ENCODE measurements around the gene PTPRJ. TPM values are rescaled to one million over a fixed set of nuclear protein-coding genes. Genes with fewer than 3 reads are reported as not detected.

Gene PTPRJ
- total and polyA plus RNA-seq, 2 donors (not counting 3 experiments of a cell fraction or from before 2014, with no cell fraction given): 3.1 to 7.7 TPM

- BruUV-seq (replicated peaks): no TSS peak
- no peaks in the 10 kb centered on the region for H4K20me1 ChIP-seq (replicated peaks; ENCODE audit: control insufficient read depth, extremely low read depth, insufficient read depth, low read length)
- no peak overlapping the region for H3K4me2 ChIP-seq (ENCODE audit: insufficient read depth, low read length)
- no peak overlapping the region for H3K4me3 ChIP-seq (replicated peaks in 1 of 3; ENCODE audit: insufficient read depth in 1 of 3, low read depth in 1 of 3, low read length in 3 of 3)
- no peak for FAIRE-seq
- H3K9me3 ChIP-seq (replicated peaks; ENCODE audit: control insufficient read depth, insufficient read depth, low read length): no peaks in the 10 kb centered on the region
- intact Hi-C loops (cut with micrococcal nuclease) (no loop called here), dilution Hi-C loops (cut with MboI; ENCODE audit: extremely low pct_ligation_motif_present, low sequenced_read_pairs) (no loop called here)
- H3K79me2 ChIP-seq (ENCODE audit: control insufficient read depth, insufficient read depth, low read length): no peaks in the 10 kb centered on the region
- H3K36me3 ChIP-seq (ENCODE audit: control insufficient read depth in 2 of 2, extremely low read depth in 1 of 2, insufficient read depth in 2 of 2, low read length in 2 of 2): no peaks in the 10 kb centered on the region
- H3K9me1 ChIP-seq (replicated peaks; ENCODE audit: control insufficient read depth, extremely low read depth, insufficient read depth, low read length): no peaks in the 10 kb centered on the region
- DNase-seq (ENCODE audit: low read depth, low spot score): no peak
- POLR2A ChIA-PET: interaction anchor here (0.6 kb wide), 1 partner anchor 67 kb away, joined by 3 read pairs; no protein-coding TSS in a partner anchor
- H3K4me1 ChIP-seq (ENCODE audit: control insufficient read depth, extremely low read depth, insufficient read depth, low read length): no peaks in the 10 kb centered on the region
- no peak for TF ChIP-seq MAX (IDR thresholded peaks at IDR 0.05; ENCODE audit: insufficient read depth, insufficient read length)
- no peak for TF ChIP-seq GATA2 (IDR thresholded peaks at IDR 0.05; ENCODE audit: insufficient read depth, insufficient read length, low read depth, low read length)
- no peak for TF ChIP-seq POLR2A (IDR thresholded peaks at IDR 0.05; ENCODE audit: low read depth, low read length)
- TF ChIP-seq FOS (IDR thresholded peaks at IDR 0.05; ENCODE audit: borderline replicate concordance, insufficient read depth, low read length): no peak
- TF ChIP-seq POLR2AphosphoS5 (IDR thresholded peaks at IDR 0.05; ENCODE audit: insufficient read depth, low read depth, low read length): no peak
- no peak for TF ChIP-seq EZH2 (IDR thresholded peaks at IDR 0.05; ENCODE audit: borderline replicate concordance, low read depth, low read length, severe bottlenecking)
- no peak for TF ChIP-seq CTCF (IDR thresholded peaks at IDR 0.05; ENCODE audit: extremely low read depth in 1 of 2, insufficient read depth in 1 of 2, low read depth in 1 of 2, low read length in 2 of 2)
- no peak for TF ChIP-seq JUN (IDR thresholded peaks at IDR 0.05; ENCODE audit: borderline replicate concordance, insufficient read depth, insufficient read length, low read depth)
- TF ChIP-seq MYC (IDR thresholded peaks at IDR 0.05; ENCODE audit: low read depth, low read length): no peak
- no peaks in the 10 kb centered on the region for H3K27me3 ChIP-seq (ENCODE audit: control insufficient read depth in 2 of 2, insufficient read depth in 2 of 2, low read length in 2 of 2)
- no peak overlapping the region for H2AFZ ChIP-seq (ENCODE audit: low read depth, low read length)
- H3K9ac ChIP-seq (replicated peaks; ENCODE audit: extremely low read depth, insufficient read depth, low read length): no peak overlapping the region
- CTCF ChIA-PET: no interaction called here
- no peak overlapping the region for H3K27ac ChIP-seq (ENCODE audit: insufficient read depth, low read depth, low read length)
Measured at GRCh38 chr11:48037709-48038468, 57.5 kb downstream of the PTPRJ start.

Data from endothelial cell of umbilical vein (primary cell).